ENCODE measurements around the gene RPN1. TPM values are rescaled to one million over a fixed set of nuclear protein-coding genes. Genes with fewer than 3 reads are reported as not detected.
"Not testable (repeated sequence)": the region's sequence is repeated elsewhere in the genome, so short reads cannot be mapped to it uniquely, and the experiment has no call there.

RPN1 gene
- total RNA-seq, 3 donors from 2014 or later = 189 to 209 (median 195) TPM

DNA sequence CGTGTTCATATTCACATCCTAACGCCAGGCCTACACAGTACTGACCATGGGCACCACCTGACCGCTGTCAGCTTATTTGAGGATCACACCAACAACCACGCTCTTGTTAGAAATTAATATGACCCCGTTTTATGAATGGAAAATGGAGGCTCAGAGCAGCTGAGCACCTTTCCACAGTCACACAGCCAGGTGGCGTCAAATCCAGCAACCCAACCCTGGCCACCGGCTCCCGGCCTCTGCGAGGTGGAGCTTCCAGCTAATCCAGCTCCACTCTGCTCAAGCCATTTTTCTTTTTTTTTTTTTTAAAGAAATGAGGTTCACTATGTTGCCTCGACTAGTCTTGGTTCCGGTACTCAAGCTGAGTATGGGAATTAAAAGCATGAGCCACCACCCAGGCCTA lies 41.3 kb downstream of the RPN1 start:
- DNase-seq (no peak), ATAC-seq (no peak)
- Mint-ChIP-seq H3K9me3 (no peaks in the 10 kb centered on the region), H3K36me3 (ENCODE audit: insufficient read depth) (no peaks in the 10 kb centered on the region), H3K4me1 (ENCODE audit: low read depth) (peaks cover 2% of the 10 kb centered on the region), H3K27me3 (ENCODE audit: low read depth) (peaks cover 3% of the 10 kb centered on the region), H3K4me3 (no peak overlapping the region)

DNA sequence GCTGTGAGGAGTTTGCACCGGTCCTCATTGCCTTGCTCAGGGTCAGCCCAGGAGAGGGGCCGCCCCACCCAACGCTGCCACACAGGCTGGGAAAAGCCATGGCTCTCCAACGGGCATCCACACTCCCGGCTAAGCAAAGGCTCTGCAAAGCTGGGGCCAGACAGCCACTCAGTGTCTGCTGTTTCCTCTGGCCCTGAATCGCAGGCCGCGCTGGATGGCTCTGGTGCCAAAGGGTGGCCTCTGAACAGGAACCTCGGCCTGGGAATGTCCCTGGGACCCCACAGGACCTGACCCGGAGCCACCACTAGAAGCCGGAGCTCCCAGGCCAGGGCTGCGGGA lies 42.9 kb downstream of the RPN1 start:
- no peaks in the 10 kb centered on the region for H3K9me3 Mint-ChIP-seq
- no peak for DNase-seq
- H3K36me3 Mint-ChIP-seq (ENCODE audit: insufficient read depth) = no peaks in the 10 kb centered on the region
- ATAC-seq = no peak
- H3K4me1 Mint-ChIP-seq (ENCODE audit: low read depth) = peaks cover 2% of the 10 kb centered on the region
- H3K4me3 Mint-ChIP-seq = no peak overlapping the region
- peaks cover 3% of the 10 kb centered on the region for H3K27me3 Mint-ChIP-seq (ENCODE audit: low read depth)

- Mint-ChIP-seq H3K4me1 (ENCODE audit: low read depth) (peaks cover 2% of the 10 kb centered on the region), H3K9me3 (no peaks in the 10 kb centered on the region), H3K27me3 (ENCODE audit: low read depth) (peaks cover 3% of the 10 kb centered on the region), H3K36me3 (ENCODE audit: insufficient read depth) (no peaks in the 10 kb centered on the region), H3K4me3 (no peak overlapping the region)
- ATAC-seq = no peak
- DNase-seq = no peak
These were observed 44.5 kb downstream of the RPN1 start for GRCh38 chr3:128606094-128606493.

DNA sequence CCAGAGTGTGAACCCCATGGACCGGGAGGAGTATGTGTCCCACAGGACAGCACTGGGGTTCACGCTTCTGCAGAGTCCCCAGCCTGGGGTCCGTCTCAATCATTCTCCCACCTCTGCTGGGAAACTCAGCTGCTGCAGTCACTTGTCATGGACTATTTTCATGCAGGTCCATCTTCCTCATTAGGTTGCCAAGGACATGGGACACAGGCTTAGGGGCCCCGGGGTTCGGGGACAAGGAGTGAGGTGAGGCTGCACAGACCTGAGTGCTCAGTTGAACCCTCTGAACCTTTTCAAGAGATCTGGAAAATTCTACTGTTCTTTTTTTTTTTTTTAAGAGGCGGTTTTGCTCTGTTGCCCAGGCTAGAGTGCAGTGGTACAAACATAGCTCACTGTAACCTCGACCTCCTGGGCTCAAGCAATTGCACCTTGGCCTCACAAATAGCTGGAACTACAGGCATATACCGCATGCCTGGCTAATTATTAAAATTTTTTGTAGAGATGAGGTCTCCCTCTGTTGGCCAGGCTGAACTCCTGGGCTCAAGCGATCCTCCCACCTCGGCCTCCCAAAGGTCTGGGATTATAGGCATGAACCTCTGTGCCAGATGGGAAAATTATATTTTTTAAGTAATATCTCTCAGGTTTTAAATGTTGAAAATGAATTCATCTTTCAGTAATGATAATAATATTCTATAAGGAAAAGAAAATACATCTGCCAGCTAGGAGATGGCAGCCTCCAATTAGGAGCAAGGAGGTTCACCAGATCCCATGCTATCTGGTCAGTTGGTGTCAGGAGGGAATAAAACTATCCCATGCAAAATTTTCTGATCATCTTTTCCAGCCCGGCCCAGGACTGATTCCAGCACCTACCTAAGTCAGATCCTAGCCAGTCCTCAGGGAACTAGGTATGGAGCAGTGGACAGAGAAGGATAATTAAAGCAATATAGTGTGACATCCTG lies 45.2 kb downstream of the RPN1 start:
- DNase-seq (no peak), ATAC-seq (no peak)
- H3K4me3 Mint-ChIP-seq = no peak overlapping the region
- peaks cover 3% of the 10 kb centered on the region for H3K27me3 Mint-ChIP-seq (ENCODE audit: low read depth)
- H3K36me3 Mint-ChIP-seq (ENCODE audit: insufficient read depth) = no peaks in the 10 kb centered on the region
- H3K9me3 Mint-ChIP-seq = no peaks in the 10 kb centered on the region
- H3K4me1 Mint-ChIP-seq (ENCODE audit: low read depth) = peaks cover 2% of the 10 kb centered on the region

- H3K9me3 Mint-ChIP-seq = no peaks in the 10 kb centered on the region
- ATAC-seq = no peak
- H3K27me3 Mint-ChIP-seq (ENCODE audit: low read depth) = peaks cover 3% of the 10 kb centered on the region
- H3K4me3 Mint-ChIP-seq = no peak overlapping the region
- DNase-seq = no peak
- no peaks in the 10 kb centered on the region for H3K36me3 Mint-ChIP-seq (ENCODE audit: insufficient read depth)
- H3K4me1 Mint-ChIP-seq (ENCODE audit: low read depth) = peaks cover 2% of the 10 kb centered on the region
These were observed 46.5 kb downstream of the RPN1 start for GRCh38 chr3:128603811-128604775.

DNA sequence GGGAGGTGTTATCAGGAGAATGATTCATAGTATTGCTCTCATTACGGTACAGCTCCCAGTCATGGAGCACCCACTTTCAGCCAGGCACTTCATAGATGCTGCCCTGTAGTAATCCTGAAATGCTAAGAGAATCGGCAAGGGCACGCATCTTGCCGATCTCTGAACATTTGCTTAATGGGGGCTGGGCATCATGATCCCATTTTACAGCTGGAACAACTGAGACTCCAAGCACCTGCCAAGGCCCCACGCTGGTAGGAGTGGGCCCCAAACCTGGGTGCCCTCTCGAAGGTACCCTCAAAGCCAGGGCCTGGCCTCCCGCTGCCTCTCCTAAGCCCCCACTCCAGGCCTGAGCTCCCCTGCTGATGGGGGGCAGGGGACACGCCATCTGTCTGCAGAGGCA lies 47.3 kb downstream of the RPN1 start:
- Mint-ChIP-seq H3K4me1 (ENCODE audit: low read depth) (no peaks in the 10 kb centered on the region), H3K27me3 (ENCODE audit: low read depth) (peaks cover 3% of the 10 kb centered on the region), H3K9me3 (no peaks in the 10 kb centered on the region), H3K4me3 (no peak overlapping the region), H3K36me3 (ENCODE audit: insufficient read depth) (no peaks in the 10 kb centered on the region)
- no peak for ATAC-seq
- DNase-seq = no peak

GRCh38 chr3:128598884-128599664 lies 51.5 kb downstream of the RPN1 start:
- Mint-ChIP-seq H3K36me3 (ENCODE audit: insufficient read depth) (no peaks in the 10 kb centered on the region), H3K4me1 (ENCODE audit: low read depth) (peaks cover 6% of the 10 kb centered on the region), H3K4me3 (no peak overlapping the region), H3K9me3 (no peaks in the 10 kb centered on the region), H3K27me3 (ENCODE audit: low read depth) (no peaks in the 10 kb centered on the region)
- DNase-seq = no peak
- no peak for ATAC-seq

GRCh38 chr3:128597900-128598299 lies 52.7 kb downstream of the RPN1 start:
- Mint-ChIP-seq H3K9me3 (no peaks in the 10 kb centered on the region), H3K4me3 (no peak overlapping the region), H3K36me3 (ENCODE audit: insufficient read depth) (no peaks in the 10 kb centered on the region), H3K4me1 (ENCODE audit: low read depth) (peaks cover 6% of the 10 kb centered on the region), H3K27me3 (ENCODE audit: low read depth) (no peaks in the 10 kb centered on the region)
- ATAC-seq (no peak), DNase-seq (no peak)

GRCh38 chr3:128592864-128593263 lies 57.8 kb downstream of the RPN1 start:
- H3K4me1 Mint-ChIP-seq (ENCODE audit: low read depth) = peaks cover 24% of the 10 kb centered on the region
- ATAC-seq = no peak
- H3K36me3 Mint-ChIP-seq (ENCODE audit: insufficient read depth) = no peaks in the 10 kb centered on the region
- no peak for DNase-seq
- H3K27me3 Mint-ChIP-seq (ENCODE audit: low read depth) = no peaks in the 10 kb centered on the region
- H3K4me3 Mint-ChIP-seq = no peak overlapping the region
- no peaks in the 10 kb centered on the region for H3K9me3 Mint-ChIP-seq

- ATAC-seq (peak; percentile 56 to 70), DNase-seq (no peak)
- no peaks in the 10 kb centered on the region for H3K9me3 Mint-ChIP-seq
- no peaks in the 10 kb centered on the region for H3K36me3 Mint-ChIP-seq (ENCODE audit: insufficient read depth)
- H3K27me3 Mint-ChIP-seq (ENCODE audit: low read depth) = no peaks in the 10 kb centered on the region
- peaks cover 24% of the 10 kb centered on the region for H3K4me1 Mint-ChIP-seq (ENCODE audit: low read depth)
- H3K4me3 Mint-ChIP-seq = no peak overlapping the region
These were observed 58.7 kb downstream of the RPN1 start for GRCh38 chr3:128591738-128592426.

- peaks cover 24% of the 10 kb centered on the region for H3K4me1 Mint-ChIP-seq (ENCODE audit: low read depth)
- H3K27me3 Mint-ChIP-seq (ENCODE audit: low read depth) = no peaks in the 10 kb centered on the region
- DNase-seq (no peak), ATAC-seq (no peak)
- H3K36me3 Mint-ChIP-seq (ENCODE audit: insufficient read depth) = no peaks in the 10 kb centered on the region
- H3K4me3 Mint-ChIP-seq = no peak overlapping the region
- H3K9me3 Mint-ChIP-seq = no peaks in the 10 kb centered on the region
These were observed 59.7 kb downstream of the RPN1 start for GRCh38 chr3:128590948-128591347.

GRCh38 chr3:128589985-128590384 lies 60.6 kb downstream of the RPN1 start:
- DNase-seq; H3K4me3 Mint-ChIP-seq; H3K36me3 Mint-ChIP-seq (ENCODE audit: insufficient read depth); H3K27me3 Mint-ChIP-seq (ENCODE audit: low read depth); ATAC-seq; H3K9me3 Mint-ChIP-seq: not testable (repeated sequence)
- H3K4me1 Mint-ChIP-seq (ENCODE audit: low read depth) = peaks cover 20% of the 10 kb centered on the region

DNA sequence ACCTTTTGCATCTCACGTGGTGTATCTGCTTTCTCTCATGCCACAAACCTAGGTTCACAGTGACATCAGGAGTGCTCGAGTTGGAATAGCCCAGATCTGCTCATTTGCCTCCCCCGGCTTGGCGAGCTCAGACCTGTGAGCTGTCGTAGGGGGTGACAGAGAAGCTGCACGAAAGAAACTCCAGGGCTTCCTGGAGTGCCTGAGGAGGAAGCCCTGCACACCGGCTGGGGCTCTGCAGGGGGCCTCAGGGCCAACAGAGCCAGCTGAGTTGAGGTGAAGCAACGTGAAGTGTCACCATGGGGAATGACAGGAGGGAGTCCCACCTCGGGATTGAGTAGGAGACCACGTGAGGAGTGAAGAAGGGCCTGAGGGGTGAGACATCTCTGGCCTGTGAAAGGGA lies 62.5 kb downstream of the RPN1 start:
- ATAC-seq (no peak), DNase-seq (no peak)
- peaks cover 18% of the 10 kb centered on the region for H3K4me1 Mint-ChIP-seq (ENCODE audit: low read depth)
- H3K9me3 Mint-ChIP-seq = no peaks in the 10 kb centered on the region
- no peak overlapping the region for H3K4me3 Mint-ChIP-seq
- peaks cover 10% of the 10 kb centered on the region for H3K27me3 Mint-ChIP-seq (ENCODE audit: low read depth)
- no peaks in the 10 kb centered on the region for H3K36me3 Mint-ChIP-seq (ENCODE audit: insufficient read depth)

All from activated T-cell treated with anti-CD3 and anti-CD28 coated beads, Interleukin-2, amount 50 U/mL, for 4 hours (primary cell).